Endothelial cell of umbilical vein (primary cell): ENCODE results near the gene FBXL3. TPM values are rescaled to one million over a fixed set of nuclear protein-coding genes. Genes with fewer than 3 reads are reported as not detected.

Experiments
- BruUV-seq: library from RNA; stranded (reverse); fragments of 400-500 nt; replicated peaks from 2 replicates; lab custom pipeline; 2021; lab: Mats Ljungman, UMichigan
- CTCF ChIA-PET: fragments of 300-600, 350-600 bp; sonication (Branson Sonifier 250); formaldehyde crosslinking; loops from one replicate; lab custom pipeline; 2021; ENCODE audit warnings: antibody characterized with exemption, inconsistent platforms; lab: Charles Lee
- POLR2A ChIA-PET: fragments of 300-600, 350-600 bp; sonication (Branson Sonifier 250); formaldehyde crosslinking; loops from one replicate; lab custom pipeline; 2021; ENCODE audit warnings: antibody characterized with exemption, inconsistent platforms; lab: Charles Lee
- DNase-seq: peaks from one replicate; pipeline ENCODE4 v3.0.0-alpha.2; 2011; ENCODE audit warnings: low read depth, low spot score
- FAIRE-seq: peaks from 2 replicates; lab custom pipeline; 2011; peaks lifted over from hg19 to GRCh38; lab: Jason Lieb, UNC
- H2AFZ ChIP-seq: 2 replicates; pipeline ENCODE4 v1.6.0; 2012; ENCODE audit warnings: low read depth, low read length, control low read depth, inconsistent platforms
- H3K27ac ChIP-seq: 2 replicates; pipeline ENCODE4 v1.5.1; 2011; ENCODE audit warnings: low read depth, mild to moderate bottlenecking, control low read depth, low read length, moderate library complexity; ENCODE audit not compliant: insufficient read depth
- H3K27me3 ChIP-seq, 2 experiments: 2 replicates each; pipeline versions ENCODE4 v1.6.0 to v1.6.1; 2011; ENCODE audit warnings: low read length in 2 of 2, mixed read lengths in 1 of 2; ENCODE audit not compliant: control insufficient read depth in 2 of 2, insufficient read depth in 2 of 2
- H3K36me3 ChIP-seq, 2 experiments: 2 replicates in 1 of 2; 3 replicates in 1 of 2; pipeline ENCODE4 v1.5.1; 2011; ENCODE audit warnings: low read length in 2 of 2, mild to moderate bottlenecking in 1 of 2, moderate library complexity in 1 of 2; ENCODE audit not compliant: control insufficient read depth in 2 of 2, insufficient read depth in 2 of 2; ENCODE audit errors: extremely low read depth in 1 of 2
- H3K4me1 ChIP-seq: 3 replicates; pipeline ENCODE4 v1.5.1; 2011; ENCODE audit warnings: mild to moderate bottlenecking, low read length; ENCODE audit not compliant: control insufficient read depth, insufficient read depth; ENCODE audit errors: extremely low read depth
- H3K4me2 ChIP-seq: 2 replicates; pipeline ENCODE4 v1.6.1; 2011; ENCODE audit warnings: low read length, control low read depth, mixed read lengths; ENCODE audit not compliant: insufficient read depth
- H3K4me3 ChIP-seq, 3 experiments: fragments of 200-600 bp in 1 of 3; sonication (generic), shearing (Covaris generic) in 1 of 3; replicated peaks in 1 of 3; 2 replicates each; pipeline ENCODE4 v1.5.1; 2011 to 2016; ENCODE audit warnings: control low read depth in 3 of 3, low read length in 3 of 3, mild to moderate bottlenecking in 2 of 3, inconsistent platforms in 1 of 3, low read depth in 1 of 3, moderate library complexity in 1 of 3; ENCODE audit not compliant: insufficient read depth in 1 of 3
- H3K79me2 ChIP-seq: 2 replicates; pipeline ENCODE4 v1.6.0; 2012; ENCODE audit warnings: low read length, inconsistent platforms; ENCODE audit not compliant: control insufficient read depth, insufficient read depth
- H3K9ac ChIP-seq: replicated peaks from 2 replicates; pipeline ENCODE3; 2011; ENCODE audit warnings: low read length, control low read depth; ENCODE audit not compliant: insufficient read depth; ENCODE audit errors: extremely low read depth
- H3K9me1 ChIP-seq: replicated peaks from 3 replicates; pipeline ENCODE4 v1.6.0; 2011; ENCODE audit warnings: mild to moderate bottlenecking, low read length; ENCODE audit not compliant: control insufficient read depth, insufficient read depth; ENCODE audit errors: extremely low read depth
- H3K9me3 ChIP-seq: replicated peaks from 2 replicates; pipeline ENCODE4 v1.5.1; 2012; ENCODE audit warnings: low read length, inconsistent platforms; ENCODE audit not compliant: control insufficient read depth, insufficient read depth
- H4K20me1 ChIP-seq: replicated peaks from 2 replicates; pipeline ENCODE3; 2011; ENCODE audit warnings: mild to moderate bottlenecking, low read length; ENCODE audit not compliant: control insufficient read depth, insufficient read depth; ENCODE audit errors: extremely low read depth
- CTCF ChIP-seq, 2 donors: IDR thresholded peaks; 1 replicate in 1 of 2; 2 replicates in 1 of 2; pipeline ENCODE4 v1.5.1; 2011; ENCODE audit warnings: low read length in 2 of 2, mild to moderate bottlenecking in 2 of 2, moderate library complexity in 2 of 2, control low read depth in 1 of 2, inconsistent platforms in 1 of 2, low read depth in 1 of 2; ENCODE audit not compliant: insufficient read depth in 1 of 2; ENCODE audit errors: extremely low read depth in 1 of 2
- EZH2 ChIP-seq: IDR thresholded peaks from 2 replicates; pipeline ENCODE4 v1.6.1; 2012; ENCODE audit warnings: borderline replicate concordance, low read depth, mild to moderate bottlenecking, moderate library complexity, low read length, inconsistent platforms; ENCODE audit not compliant: severe bottlenecking
- FOS ChIP-seq: IDR thresholded peaks from 2 replicates; pipeline ENCODE4 v1.6.1; 2011; ENCODE audit warnings: mild to moderate bottlenecking, low read length, moderate library complexity, borderline replicate concordance; ENCODE audit not compliant: insufficient read depth
- GATA2 ChIP-seq: IDR thresholded peaks from 2 replicates; pipeline ENCODE4 v1.7.0; 2011; ENCODE audit warnings: low read depth, mild to moderate bottlenecking, moderate library complexity, mixed read lengths, low read length; ENCODE audit not compliant: insufficient read length, insufficient read depth
- JUN ChIP-seq: IDR thresholded peaks from 2 replicates; pipeline ENCODE4 v1.6.1; 2011; ENCODE audit warnings: borderline replicate concordance, low read depth; ENCODE audit not compliant: insufficient read length, insufficient read depth
- MAX ChIP-seq: IDR thresholded peaks from 2 replicates; pipeline ENCODE4 v1.6.1; 2011; ENCODE audit not compliant: insufficient read depth, insufficient read length
- MYC ChIP-seq: IDR thresholded peaks from one replicate; pipeline ENCODE4 v1.6.1; 2011; ENCODE audit warnings: mild to moderate bottlenecking, low read depth, low read length
- POLR2A ChIP-seq: IDR thresholded peaks from 2 replicates; pipeline ENCODE4 v1.6.1; 2012; ENCODE audit warnings: low read depth, mild to moderate bottlenecking, control low read depth, low read length
- POLR2AphosphoS5 ChIP-seq: IDR thresholded peaks from 2 replicates; pipeline ENCODE4 v1.6.1; 2012; ENCODE audit warnings: low read depth, mild to moderate bottlenecking, control low read depth, low read length, moderate library complexity; ENCODE audit not compliant: insufficient read depth
- dilution Hi-C: fragments of 300-500 bp; cut with MboI; formaldehyde crosslinking; loops from one replicate; pipeline ENCODE4 v1.15.0; 2019; ENCODE audit warnings: low sequenced_read_pairs; ENCODE audit not compliant: extremely low pct_ligation_motif_present
- intact Hi-C: fragments of 100-400 bp; cut with micrococcal nuclease; formaldehyde crosslinking; loops from one replicate; pipeline ENCODE4 v1.10.0; 2022
- polyA plus RNA-seq, 4 experiments: library from polyadenylated mRNA; depleted of rRNA in 3 of 4; stranded (reverse) in 3 of 4; unstranded in 1 of 4; fragments of >200 nt; gene quantifications; 2 replicates each; pipeline versions ENCODE4 v1.2.1 to v1.2.3, GENCODE V29; 2011 to 2012; ENCODE audit warnings: missing spikeins in 1 of 4
- total RNA-seq: library from RNA; stranded (reverse); gene quantifications from 2 replicates; pipeline ENCODE4 v1.2.3, GENCODE V29; 2021

FBXL3 gene
- total and polyA plus RNA-seq, 2 donors (not counting 3 experiments of a cell fraction or from before 2014, with no cell fraction given) = 13.0 to 37.8 TPM

GRCh38 chr13:77067519-77067918, 40.6 kb upstream of the FBXL3 start:
- no peak overlapping the region for H2AFZ ChIP-seq
- BruUV-seq = no TSS peak
- H3K4me2 ChIP-seq = no peak overlapping the region
- no peaks in the 10 kb centered on the region for H3K27me3 ChIP-seq
- H3K36me3 ChIP-seq = peaks cover 5 to 10% of the 10 kb centered on the region in 2 experiments
- H3K9me1 ChIP-seq = no peaks in the 10 kb centered on the region
- intact Hi-C loops (no loop called here), dilution Hi-C loops (no loop called here)
- no peaks in the 10 kb centered on the region for H3K9me3 ChIP-seq
- H3K4me1 ChIP-seq = peaks cover 2% of the 10 kb centered on the region
- no peaks in the 10 kb centered on the region for H4K20me1 ChIP-seq
- no peak for TF ChIP-seq MAX
- TF ChIP-seq POLR2A = no peak
- TF ChIP-seq FOS = no peak
- no peak for TF ChIP-seq MYC
- no peak for TF ChIP-seq CTCF (IDR thresholded peaks at IDR 0.05; ENCODE audit: extremely low read depth in 1 of 2, insufficient read depth in 1 of 2, low read depth in 1 of 2, low read length in 2 of 2)
- no peak for TF ChIP-seq EZH2
- TF ChIP-seq JUN = no peak
- TF ChIP-seq POLR2AphosphoS5 = no peak
- no peak for TF ChIP-seq GATA2
- FAIRE-seq (no peak), DNase-seq (no peak)
- CTCF ChIA-PET = no interaction called here
- no peak overlapping the region for H3K9ac ChIP-seq
- H3K4me3 ChIP-seq = no peak overlapping the region
- POLR2A ChIA-PET = no interaction called here
- no peaks in the 10 kb centered on the region for H3K79me2 ChIP-seq
- no peak overlapping the region for H3K27ac ChIP-seq
